K562 (cell line): ENCODE measurements around the gene PILRA. TPM values are rescaled to one million over a fixed set of nuclear protein-coding genes. Genes with fewer than 3 reads are reported as not detected.

Experiments
- ATAC-seq: fragments of 200-7000 bp; cut with Tn5 transposase; 3 replicates; pipeline ENCODE4 v1.9.1; 2020; ENCODE audit warnings: moderate library complexity
- BruUV-seq: library from RNA; stranded (reverse); fragments of 400-500 nt; replicated peaks from 2 replicates; lab custom pipeline; 2021; lab: Mats Ljungman, UMichigan
- CTCF ChIA-PET: fragments of 300-600 bp; formaldehyde crosslinking; extraction: SDS; loops from one replicate; lab custom pipeline; 2021; ENCODE audit warnings: low intra/inter-chr PET ratio; lab: Yijun Ruan, JAX
- POLR2A ChIA-PET: fragments of 300-600, 350-650 bp; sonication (Branson Sonifier 250); formaldehyde crosslinking; extraction: SDS; loops from one replicate; lab custom pipeline; 2021; ENCODE audit warnings: antibody characterized with exemption, inconsistent platforms; lab: Yijun Ruan, JAX
- DNase-seq, 4 experiments: peaks; one replicate each; pipeline versions ENCODE4 v3.0.0 to v3.0.0-alpha.2; 2011 to 2018; ENCODE audit warnings: low spot score in 3 of 4, mixed read lengths in 3 of 4; ENCODE audit errors: extremely low read depth in 1 of 4
- FAIRE-seq: peaks from 2 replicates; lab custom pipeline; 2011; peaks lifted over from hg19 to GRCh38; lab: Jason Lieb, UNC
- H2AFZ ChIP-seq: 2 replicates; pipeline ENCODE4 v1.6.0; 2011; ENCODE audit warnings: low read depth, low read length, control low read depth, inconsistent platforms
- H3K27ac ChIP-seq: fragments of 200-600 bp; 3 replicates; pipeline ENCODE4 v1.8.0; 2011; ENCODE audit warnings: low read depth, mild to moderate bottlenecking, control low read depth, inconsistent platforms, low read length, moderate library complexity, mixed read lengths; ENCODE audit errors: extremely low read depth
- H3K27me3 ChIP-seq, 2 experiments: fragments of 300-600 bp in 1 of 2; 2 replicates in 1 of 2; 3 replicates in 1 of 2; pipeline versions ENCODE4 v1.6.0 to v1.8.0; 2011; ENCODE audit warnings: inconsistent platforms in 2 of 2, low read length in 2 of 2, mild to moderate bottlenecking in 1 of 2, mixed read lengths in 1 of 2, moderate library complexity in 1 of 2; ENCODE audit not compliant: control insufficient read depth in 2 of 2, insufficient read depth in 2 of 2
- H3K36me3 ChIP-seq: fragments of 300-600 bp; 3 replicates; pipeline ENCODE4 v1.8.0; 2011; ENCODE audit warnings: mild to moderate bottlenecking, low read length, inconsistent platforms; ENCODE audit not compliant: control insufficient read depth, insufficient read depth
- H3K4me1 ChIP-seq, 2 experiments: fragments of 200-600 bp in 1 of 2; replicated peaks in 1 of 2; 2 replicates in 1 of 2; 3 replicates in 1 of 2; pipeline versions ENCODE4 v1.5.1 to v1.8.0; 2011; ENCODE audit warnings: inconsistent platforms in 2 of 2, low read length in 2 of 2, mild to moderate bottlenecking in 1 of 2, mixed read lengths in 1 of 2, moderate library complexity in 1 of 2; ENCODE audit not compliant: control insufficient read depth in 2 of 2, insufficient read depth in 2 of 2
- H3K4me2 ChIP-seq: 2 replicates; pipeline ENCODE4 v1.6.1; 2011; ENCODE audit warnings: low read length, control low read depth, inconsistent platforms, mixed read lengths; ENCODE audit not compliant: insufficient read depth
- H3K4me3 ChIP-seq: fragments of 200-600 bp; sonication (generic), shearing (Covaris generic); 2 replicates; pipeline ENCODE4 v1.5.1; 2016; ENCODE audit warnings: control low read depth, inconsistent platforms
- H3K79me2 ChIP-seq: fragments of 200-600 bp; 3 replicates; pipeline ENCODE4 v1.8.0; 2011; ENCODE audit warnings: low read length, inconsistent platforms; ENCODE audit not compliant: control insufficient read depth, insufficient read depth
- H3K9ac ChIP-seq, 2 experiments: 2 replicates each; pipeline versions ENCODE4 v1.6.0 to v1.6.1; 2011; ENCODE audit warnings: low read depth in 2 of 2, low read length in 2 of 2, control low read depth in 1 of 2, inconsistent platforms in 1 of 2, mild to moderate bottlenecking in 1 of 2, mixed read lengths in 1 of 2; ENCODE audit not compliant: insufficient read depth in 1 of 2
- H3K9me1 ChIP-seq: one replicate; pipeline ENCODE4 v1.6.0; 2011; ENCODE audit warnings: inconsistent platforms, mild to moderate bottlenecking, low read length, moderate library complexity; ENCODE audit not compliant: control insufficient read depth, insufficient read depth
- H3K9me3 ChIP-seq: replicated peaks from 2 replicates; pipeline ENCODE4 v1.5.1; 2011; ENCODE audit warnings: low read depth, low read length, inconsistent platforms; ENCODE audit not compliant: control insufficient read depth, insufficient read depth
- H4K20me1 ChIP-seq: replicated peaks from 2 replicates; pipeline ENCODE4 v1.6.1; 2011; ENCODE audit warnings: low read length, inconsistent platforms, mixed read lengths; ENCODE audit not compliant: control insufficient read depth, insufficient read depth
- ATF4 ChIP-seq: fragments of 450-650 bp; formaldehyde crosslinking; IDR thresholded peaks from 2 replicates; pipeline ENCODE4 v1.4.0; 2022; ENCODE audit warnings: mild to moderate bottlenecking, moderate library complexity
- BCL6 ChIP-seq: fragments of 250-450 bp; sonication (Bioruptor Pico); IDR thresholded peaks from 2 replicates; pipeline ENCODE4 v1.4.0; 2020
- CBFB ChIP-seq: sonication (generic); formaldehyde crosslinking; IDR thresholded peaks from 2 replicates; pipeline ENCODE4 v1.4.0; 2020; ENCODE audit warnings: mild to moderate bottlenecking, missing genetic modification reagents
- ELF4 ChIP-seq: fragments of 450-650 bp; formaldehyde crosslinking; IDR thresholded peaks from 2 replicates; pipeline ENCODE4 v1.4.0; 2022; ENCODE audit warnings: missing genetic modification characterization
- FOSL1 ChIP-seq: fragments of 200-800 bp; sonication (Bioruptor generic); conservative IDR thresholded peaks from 2 replicates; pipeline ENCODE4 v1.6.1; 2016; ENCODE audit warnings: missing genetic modification characterization, missing compliant biosample characterization
- HDAC8 ChIP-seq: fragments of 450-650 bp; IDR thresholded peaks from 2 replicates; pipeline ENCODE4 v1.6.1; 2016; ENCODE audit warnings: mild to moderate bottlenecking, missing genetic modification characterization, moderate library complexity, missing compliant biosample characterization
- HIVEP1 ChIP-seq: fragments of 250-450 bp; sonication (Bioruptor Pico); IDR thresholded peaks from 2 replicates; pipeline ENCODE4 v1.4.0; 2020; ENCODE audit warnings: mild to moderate bottlenecking
- JUN ChIP-seq, 2 experiments: sonication (generic) in 1 of 2; formaldehyde crosslinking in 1 of 2; IDR thresholded peaks; 2 replicates each; pipeline versions ENCODE4 v1.6.1 to v1.8.0; 2012 to 2022; ENCODE audit warnings: borderline replicate concordance in 2 of 2, mild to moderate bottlenecking in 2 of 2, improper control_type of control experiment in 1 of 2, low read depth in 1 of 2, low read length in 1 of 2, missing genetic modification reagents in 1 of 2
- KAT7 ChIP-seq: sonication (generic); formaldehyde crosslinking; IDR thresholded peaks from 2 replicates; pipeline ENCODE4 v1.8.0; 2022; ENCODE audit warnings: missing genetic modification reagents, mild to moderate bottlenecking, borderline replicate concordance
- NCOA1 ChIP-seq: fragments of 450-650 bp; IDR thresholded peaks from 2 replicates; pipeline ENCODE4 v1.6.1; 2016; ENCODE audit warnings: low read depth
- NFE2L1 ChIP-seq: fragments of 450-650 bp; IDR thresholded peaks from 2 replicates; pipeline ENCODE4 v1.6.1; 2016; ENCODE audit warnings: missing genetic modification characterization, low read depth, mild to moderate bottlenecking, missing compliant biosample characterization, moderate library complexity, borderline replicate concordance
- NUFIP1 ChIP-seq: fragments of 450-650 bp; IDR thresholded peaks from 2 replicates; pipeline ENCODE4 v1.6.1; 2018; ENCODE audit not compliant: partially characterized antibody
- PHB ChIP-seq: fragments of 250-450 bp; sonication (Bioruptor Pico); IDR thresholded peaks from 2 replicates; pipeline ENCODE4 v1.5.0; 2021
- POLR2A ChIP-seq: fragments of 450-650 bp; conservative IDR thresholded peaks from 2 replicates; pipeline ENCODE4 v1.6.1; 2016
- PTBP1 ChIP-seq: fragments of 200-400 bp; formaldehyde crosslinking; IDR thresholded peaks from 2 replicates; pipeline ENCODE4 v1.6.1; 2017; ENCODE audit warnings: low read depth, low read length
- PYGO2 ChIP-seq: fragments of 450-650 bp; IDR thresholded peaks from 2 replicates; pipeline ENCODE4 v1.6.1; 2016; ENCODE audit warnings: mild to moderate bottlenecking, missing genetic modification characterization, moderate library complexity, missing compliant biosample characterization
- RBM17 ChIP-seq: fragments of 200-400 bp; formaldehyde crosslinking; IDR thresholded peaks from 2 replicates; pipeline ENCODE4 v1.6.1; 2017; ENCODE audit warnings: low read depth, mild to moderate bottlenecking, low read length, borderline replicate concordance
- RHOXF2B ChIP-seq: fragments of 250-450 bp; sonication (Bioruptor Pico); conservative IDR thresholded peaks from 2 replicates; pipeline ENCODE4 v1.5.1; 2021
- SNIP1 ChIP-seq: fragments of 450-650 bp; IDR thresholded peaks from 2 replicates; pipeline ENCODE4 v1.7.1; 2017; ENCODE audit warnings: low read depth, mild to moderate bottlenecking
- SUPT5H ChIP-seq: fragments of 450-650 bp; IDR thresholded peaks from 2 replicates; pipeline ENCODE4 v1.6.1; 2016
- ZBED1 ChIP-seq: IDR thresholded peaks from 2 replicates; pipeline ENCODE4 v1.6.1; 2014
- ZBTB33 ChIP-seq: sonication (generic); formaldehyde crosslinking; IDR thresholded peaks from 2 replicates; pipeline ENCODE4 v1.8.1; 2023; ENCODE audit warnings: mild to moderate bottlenecking, missing genetic modification reagents
- WGBS: fragments of 100-300 bp; shearing (Covaris generic); methylation state at CpG from one replicate; pipeline ENCODE4 v1.1.6; 2016; ENCODE audit warnings: low coverage, mixed read lengths; ENCODE audit not compliant: insufficient coverage; ENCODE audit errors: missing lambda C conversion rate; 5-methylcytosine and 5-hydroxymethylcytosine counted together
- in situ Hi-C: fragments of 300-500 bp; cut with MboI; formaldehyde crosslinking; loops from 4 replicates; pipeline ENCODE4 v1.15.0; 2018; ENCODE audit warnings: inconsistent platforms, mixed read lengths
- intact Hi-C: fragments of 100-400 bp; cut with micrococcal nuclease; formaldehyde crosslinking; loops from 2 replicates; pipeline ENCODE4 v1.14.2; 2022
- polyA plus RNA-seq, 8 experiments: library from polyadenylated mRNA; depleted of rRNA in 4 of 8; stranded (reverse) in 5 of 8; unstranded in 3 of 8; fragments of >200 nt; fragmentation: Nextera tagmentation in 2 of 8; fragmentation: Illumina TruSeq in 1 of 8; extraction: Ambion mirVana in 2 of 8; extraction: Trizol in 1 of 8; gene quantifications; 2 replicates each; pipeline versions ENCODE4 v1.2.1 to v1.2.3, GENCODE V29; 2011 to 2014; ENCODE audit warnings: inconsistent platforms in 1 of 8, missing spikeins in 1 of 8
- total RNA-seq, 7 experiments: library from RNA; depleted of rRNA in 6 of 7; stranded (reverse); fragments of >200 nt in 6 of 7; fragmentation: Illumina TruSeq in 2 of 7; extraction: Trizol in 2 of 7; gene quantifications; 2 replicates each; pipeline versions ENCODE4 v1.2.1 to v1.2.3, GENCODE V29; 2011 to 2021; ENCODE audit warnings: low replicate concordance in 1 of 7

PILRA gene
- total and polyA plus RNA-seq, 9 of the 15 experiments (the other 6 are each of a cell fraction or from before 2014, with no cell fraction given), result 0.13 to 1.8 (median 0.62) TPM

- 58% methylated on average over 20 of the region's 22 CpGs for WGBS
- ChIA-PET CTCF (interaction anchor here (0.6 kb wide), 1 partner anchor 55 kb away, joined by 3 read pairs; no protein-coding TSS in a partner anchor), POLR2A (interaction anchor here (0.6 to 5.4 kb wide), 7 partner anchors 10 to 333 kb away, joined by 3 to 29 read pairs (median 4); partner anchors contain the start of genes AP4M1 and GPC2)
- Histone ChIP-seq H3K9me1 (peaks cover 15% of the 10 kb centered on the region), H3K9ac (peak overlapping the region; percentile 92 to 99; a peak in 3 of 4 replicates), H3K27me3 (no peaks in the 10 kb centered on the region), H2AFZ (no peak overlapping the region), H3K79me2 (peaks cover 70% of the 10 kb centered on the region), H3K4me2 (peak overlapping the region; percentile 93), H3K9me3 (no peaks in the 10 kb centered on the region), H3K4me1 (peaks cover 56 to 81% of the 10 kb centered on the region in 2 experiments), H4K20me1 (peaks cover 26% of the 10 kb centered on the region), H3K27ac (peak overlapping the region; percentile 96), H3K4me3 (peak overlapping the region; percentile 85), H3K36me3 (peaks cover 51% of the 10 kb centered on the region)
- FAIRE-seq (peak; percentile 19), DNase-seq (peak in 1 of 4 experiments; percentile 16), ATAC-seq (no peak)
- intact Hi-C loops, result no loop called here
- in situ Hi-C loops, result no loop called here
- BruUV-seq, result no TSS peak
- TF ChIP-seq PTBP1 (0 out of 2 replicates have a peak, but pooled peaks have one; percentile 30), POLR2A (peak; percentile 14; the same call in 1 of the 2 replicates), RBM17 (no peak), PHB (CRISPR knock-in tag) (no peak), PYGO2 (tag) (no peak), KAT7 (CRISPR knock-in tag) (0 out of 2 replicates have a peak, but pooled peaks have one; percentile 5), BCL6 (CRISPR knock-in tag) (no peak), ZBED1 (no peak), ATF4 (0 out of 2 replicates have a peak, but pooled peaks have one; percentile 11), NUFIP1 (no peak), HDAC8 (tag) (no peak), NFE2L1 (tag) (no peak), RHOXF2B (CRISPR knock-in tag) (peak; percentile 73; the same call in 1 of the 2 replicates), ELF4 (CRISPR knock-in tag) (no peak), CBFB (CRISPR knock-in tag) (no peak), SNIP1 (no peak), FOSL1 (tag) (no peak), HIVEP1 (CRISPR knock-in tag) (no peak), NCOA1 (no peak), ZBTB33 (CRISPR knock-in tag) (peak; percentile 91), SUPT5H (peak; percentile 37; the same call in 1 of the 2 replicates), JUN (IDR thresholded peaks at IDR 0.05; ENCODE audit: borderline replicate concordance, low read depth, low read length) (no peak), JUN (CRISPR knock-in tag; IDR thresholded peaks at IDR 0.05; ENCODE audit: borderline replicate concordance) (no peak)
Observed at GRCh38 chr7:100434297-100435144, 61.2 kb downstream of the PILRA start.
